Hepatocyte (in vitro differentiated cells): Measurements from ENCODE around the gene PHF21B. TPM values are rescaled to one million over a fixed set of nuclear protein-coding genes. Genes with fewer than 3 reads are reported as not detected.

ENCODE experiments used
- DNase-seq: peaks from one replicate; pipeline ENCODE4 v3.0.0-alpha.2; 2016; ENCODE audit warnings: low spot score
- H2AFZ ChIP-seq: fragments of 200-600 bp; sonication (generic); 2 replicates; pipeline ENCODE4 v1.6.0; 2016; ENCODE audit warnings: antibody characterized with exemption, mild to moderate bottlenecking
- H3K27ac ChIP-seq: fragments of 200-600 bp; sonication (generic); 2 replicates; pipeline ENCODE4 v1.5.1; 2016; ENCODE audit warnings: mild to moderate bottlenecking
- H3K27me3 ChIP-seq: fragments of 200-600 bp; sonication (generic); 2 replicates; pipeline ENCODE4 v1.6.1; 2016
- H3K36me3 ChIP-seq: fragments of 200-600 bp; sonication (generic); replicated peaks from 2 replicates; pipeline ENCODE4 v1.5.1; 2016; ENCODE audit warnings: low read depth; ENCODE audit not compliant: insufficient read depth
- H3K4me1 ChIP-seq: fragments of 200-600 bp; sonication (generic); 2 replicates; pipeline ENCODE4 v1.5.1; 2016; ENCODE audit warnings: mild to moderate bottlenecking, moderate library complexity; ENCODE audit not compliant: insufficient read depth
- H3K4me2 ChIP-seq: fragments of 200-600 bp; sonication (generic); 2 replicates; pipeline ENCODE4 v1.6.0; 2016
- H3K4me3 ChIP-seq: fragments of 200-600 bp; sonication (generic); 2 replicates; pipeline ENCODE4 v1.5.1; 2016; ENCODE audit warnings: mild to moderate bottlenecking
- H3K79me2 ChIP-seq: fragments of 200-600 bp; sonication (generic); 2 replicates; pipeline ENCODE4 v1.6.0; 2017; ENCODE audit warnings: mild to moderate bottlenecking
- H3K9me2 ChIP-seq: fragments of 200-600 bp; sonication (generic); replicated peaks from 2 replicates; pipeline ENCODE4 v1.6.0; 2017; ENCODE audit warnings: mild to moderate bottlenecking; ENCODE audit not compliant: insufficient read depth
- H3K9me3 ChIP-seq: fragments of 200-600 bp; sonication (generic); 2 replicates; pipeline ENCODE4 v1.5.1; 2016; ENCODE audit warnings: low read depth, mild to moderate bottlenecking
- H4K20me1 ChIP-seq: fragments of 200-600 bp; sonication (generic); 2 replicates; pipeline ENCODE4 v1.6.0; 2016; ENCODE audit warnings: mild to moderate bottlenecking; ENCODE audit not compliant: insufficient read depth, poor library complexity, severe bottlenecking
- EZH2 ChIP-seq: fragments of 200-600 bp; sonication (generic); IDR thresholded peaks from 2 replicates; pipeline ENCODE4 v1.6.1; 2016; ENCODE audit warnings: antibody characterized with exemption, mild to moderate bottlenecking, borderline replicate concordance
- EZH2phosphoT487 ChIP-seq: fragments of 200-600 bp; sonication (generic); IDR thresholded peaks from one replicate; pipeline ENCODE4 v1.6.1; 2018; ENCODE audit warnings: antibody characterized with exemption, mild to moderate bottlenecking, low read depth, moderate library complexity; ENCODE audit not compliant: unreplicated experiment, severe bottlenecking
- WGBS: methylation state at CpG from one replicate; pipeline ENCODE4 v1.1.6; 2016; ENCODE audit warnings: low lambda C conversion rate; ENCODE audit errors: missing lambda C conversion rate; 5-methylcytosine and 5-hydroxymethylcytosine counted together
- polyA plus RNA-seq: library from polyadenylated mRNA; unstranded; fragments of >200 nt; fragmentation: Nextera tagmentation; extraction: Ambion mirVana; gene quantifications from 2 replicates; pipeline ENCODE4 v1.2.1, GENCODE V29; 2016
- total RNA-seq: library from RNA; depleted of rRNA; stranded (reverse); fragments of >200 nt; gene quantifications from 2 replicates; pipeline ENCODE4 v1.2.3, GENCODE V29; 2014
- TF ChIP-seq, protein P1 (sequence below): fragments of 200-600 bp; sonication (generic); IDR thresholded peaks from 2 replicates; pipeline ENCODE4 v1.5.1; 2016; ENCODE audit warnings: antibody characterized with exemption, mild to moderate bottlenecking; ENCODE audit not compliant: poor library complexity

Gene PHF21B
- total and polyA plus RNA-seq, 2 experiments from 2014 or later: 0.86 to 1.9 TPM

DNA sequence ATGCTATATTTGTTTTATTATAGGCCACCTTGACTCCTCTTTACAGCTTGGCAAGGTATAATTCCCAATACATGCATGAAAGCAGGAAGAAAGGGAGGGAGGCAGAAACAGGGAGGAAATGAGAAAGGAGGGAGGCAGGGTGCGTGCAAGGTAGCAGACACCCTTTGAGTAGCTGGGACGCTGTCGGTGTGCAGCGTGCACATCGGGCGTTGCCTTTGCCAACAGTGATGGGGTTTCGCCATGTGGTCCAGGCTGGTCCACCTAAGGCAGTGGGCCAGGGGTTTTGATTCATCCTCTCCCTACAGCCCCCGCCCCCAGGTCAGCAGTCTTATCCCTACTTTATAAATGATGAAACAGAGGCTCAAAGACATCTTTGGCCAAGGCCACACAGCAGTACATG is 25.0 kb upstream of the PHF21B start:
- H3K27ac ChIP-seq: no peak overlapping the region
- H3K36me3 ChIP-seq: no peaks in the 10 kb centered on the region
- H3K9me2 ChIP-seq: no peaks in the 10 kb centered on the region
- no peak overlapping the region for H2AFZ ChIP-seq
- no peak for DNase-seq
- 93% methylated on average over 8 of the region's 8 CpGs for WGBS
- H3K9me3 ChIP-seq: no peaks in the 10 kb centered on the region
- TF ChIP-seq EZH2phosphoT487 (no peak), EZH2 (no peak)
- TF ChIP-seq, protein P1, sequence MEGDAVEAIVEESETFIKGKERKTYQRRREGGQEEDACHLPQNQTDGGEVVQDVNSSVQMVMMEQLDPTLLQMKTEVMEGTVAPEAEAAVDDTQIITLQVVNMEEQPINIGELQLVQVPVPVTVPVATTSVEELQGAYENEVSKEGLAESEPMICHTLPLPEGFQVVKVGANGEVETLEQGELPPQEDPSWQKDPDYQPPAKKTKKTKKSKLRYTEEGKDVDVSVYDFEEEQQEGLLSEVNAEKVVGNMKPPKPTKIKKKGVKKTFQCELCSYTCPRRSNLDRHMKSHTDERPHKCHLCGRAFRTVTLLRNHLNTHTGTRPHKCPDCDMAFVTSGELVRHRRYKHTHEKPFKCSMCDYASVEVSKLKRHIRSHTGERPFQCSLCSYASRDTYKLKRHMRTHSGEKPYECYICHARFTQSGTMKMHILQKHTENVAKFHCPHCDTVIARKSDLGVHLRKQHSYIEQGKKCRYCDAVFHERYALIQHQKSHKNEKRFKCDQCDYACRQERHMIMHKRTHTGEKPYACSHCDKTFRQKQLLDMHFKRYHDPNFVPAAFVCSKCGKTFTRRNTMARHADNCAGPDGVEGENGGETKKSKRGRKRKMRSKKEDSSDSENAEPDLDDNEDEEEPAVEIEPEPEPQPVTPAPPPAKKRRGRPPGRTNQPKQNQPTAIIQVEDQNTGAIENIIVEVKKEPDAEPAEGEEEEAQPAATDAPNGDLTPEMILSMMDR: no peak
- peaks cover 8% of the 10 kb centered on the region for H3K27me3 ChIP-seq
- no peak overlapping the region for H3K4me3 ChIP-seq
- H3K4me2 ChIP-seq: no peak overlapping the region
- H4K20me1 ChIP-seq: no peaks in the 10 kb centered on the region
- H3K79me2 ChIP-seq: no peaks in the 10 kb centered on the region
- H3K4me1 ChIP-seq: no peaks in the 10 kb centered on the region

DNA sequence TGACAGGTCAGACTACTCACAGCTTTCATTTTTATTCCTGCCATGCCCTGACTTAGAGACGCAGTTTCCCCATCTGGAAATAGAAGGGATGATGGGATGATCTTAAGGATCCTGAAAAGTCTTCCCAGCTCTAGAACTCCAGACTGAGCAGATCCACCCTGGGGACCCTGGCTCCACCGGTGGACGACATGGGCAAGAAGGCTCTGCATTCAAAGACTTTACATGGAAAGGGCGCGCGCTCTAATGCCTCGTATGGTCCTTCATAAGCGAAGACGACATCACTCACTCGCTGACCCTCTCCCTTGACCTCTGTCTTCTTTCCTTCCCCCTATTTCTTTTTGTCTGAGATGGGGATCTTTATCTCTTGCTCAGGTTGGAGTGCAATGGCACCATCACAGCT is 24.4 kb upstream of the PHF21B start:
- H3K27me3 ChIP-seq: peaks cover 8% of the 10 kb centered on the region

DNA sequence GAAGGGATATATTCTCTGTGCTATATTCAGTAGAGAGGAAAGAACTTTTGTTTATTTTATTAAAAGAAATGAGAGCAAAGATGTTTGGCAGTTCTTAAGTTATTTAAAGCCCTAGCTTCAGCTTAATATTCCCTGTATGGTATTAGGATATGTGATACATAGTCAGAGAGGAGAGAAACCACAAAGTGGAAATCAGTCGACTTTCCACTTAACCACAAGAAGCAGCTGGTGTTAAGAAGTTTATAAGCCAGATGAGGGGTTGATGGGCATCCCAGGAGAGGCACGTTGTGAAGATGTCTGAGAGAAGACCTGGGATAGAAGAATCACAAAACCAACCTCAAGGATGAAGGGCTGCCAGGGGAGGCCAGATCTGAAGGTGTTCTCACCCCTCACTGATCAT is 23.3 kb upstream of the PHF21B start:
- Histone ChIP-seq H3K9me2 (no peaks in the 10 kb centered on the region), H3K79me2 (no peaks in the 10 kb centered on the region), H3K36me3 (no peaks in the 10 kb centered on the region), H3K4me2 (no peak overlapping the region), H3K27me3 (peaks cover 8% of the 10 kb centered on the region), H4K20me1 (no peaks in the 10 kb centered on the region), H3K4me3 (no peak overlapping the region), H3K4me1 (no peaks in the 10 kb centered on the region), H3K9me3 (no peaks in the 10 kb centered on the region), H2AFZ (no peak overlapping the region), H3K27ac (no peak overlapping the region)
- no peak for TF ChIP-seq EZH2phosphoT487
- TF ChIP-seq, protein P1: no peak
- WGBS: 64% methylated on average over 2 of the region's 2 CpGs
- DNase-seq: no peak

More for the DNA sequence above, 24.4 kb upstream of the PHF21B start:
- no peak overlapping the region for H3K4me3 ChIP-seq
- no peak overlapping the region for H2AFZ ChIP-seq
- H3K4me2 ChIP-seq: no peak overlapping the region
- no peaks in the 10 kb centered on the region for H3K9me3 ChIP-seq
- H4K20me1 ChIP-seq: no peaks in the 10 kb centered on the region
- H3K36me3 ChIP-seq: no peaks in the 10 kb centered on the region
- H3K79me2 ChIP-seq: no peaks in the 10 kb centered on the region
- H3K4me1 ChIP-seq: no peaks in the 10 kb centered on the region
- TF ChIP-seq, protein P1: no peak
- TF ChIP-seq EZH2: no peak
- no peak for TF ChIP-seq EZH2phosphoT487
- no peaks in the 10 kb centered on the region for H3K9me2 ChIP-seq
- no peak overlapping the region for H3K27ac ChIP-seq
- WGBS: 89% methylated on average over 10 of the region's 10 CpGs
- DNase-seq: no peak

DNA sequence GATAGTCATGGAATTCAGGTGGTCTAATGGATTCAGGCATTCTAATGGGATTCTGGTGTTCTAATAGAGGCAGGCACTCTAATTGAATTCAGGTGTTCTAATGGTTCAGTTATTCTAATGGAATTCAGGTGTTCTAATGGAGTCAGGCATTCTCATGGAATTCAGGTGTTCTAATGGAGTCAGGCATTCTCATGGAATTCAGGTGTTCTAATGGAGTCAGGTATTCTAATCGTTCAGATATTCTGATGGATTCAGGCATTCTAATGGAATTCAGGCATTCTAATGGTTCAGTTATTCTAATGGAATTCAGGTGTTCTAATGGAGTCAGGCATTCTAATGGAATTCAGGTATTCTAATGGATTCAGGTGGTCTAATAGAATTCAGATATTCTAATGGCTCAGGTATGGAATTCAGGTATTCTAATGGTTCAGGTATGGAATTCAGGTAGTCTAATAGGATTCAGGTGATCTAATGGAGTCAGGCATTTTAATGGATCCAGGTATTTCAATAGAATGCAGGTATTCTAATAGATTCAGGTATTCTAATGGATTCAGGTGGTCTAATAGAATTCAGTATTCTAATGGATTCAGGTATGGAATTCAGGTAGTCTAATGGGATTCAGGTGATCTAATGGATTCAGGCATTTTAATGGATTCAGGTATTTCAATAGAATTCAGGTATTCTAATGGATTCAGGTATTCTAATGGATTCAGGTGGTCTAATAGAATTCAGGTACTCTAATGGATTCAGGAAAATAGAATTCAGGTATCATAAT is 22.0 kb upstream of the PHF21B start:
- TF ChIP-seq, protein P1: no peak
- TF ChIP-seq EZH2 (no peak), EZH2phosphoT487 (no peak)
- no peak overlapping the region for H2AFZ ChIP-seq
- H3K36me3 ChIP-seq: no peaks in the 10 kb centered on the region
- no peaks in the 10 kb centered on the region for H3K79me2 ChIP-seq
- H3K27ac ChIP-seq: no peak overlapping the region
- H3K4me1 ChIP-seq: no peaks in the 10 kb centered on the region
- no peak overlapping the region for H3K4me3 ChIP-seq
- no peaks in the 10 kb centered on the region for H4K20me1 ChIP-seq
- no peaks in the 10 kb centered on the region for H3K9me2 ChIP-seq
- WGBS: 81% methylated on average over 1 of the region's 1 CpG
- H3K9me3 ChIP-seq: no peaks in the 10 kb centered on the region
- H3K4me2 ChIP-seq: no peak overlapping the region
- H3K27me3 ChIP-seq: peaks cover 8% of the 10 kb centered on the region
- DNase-seq: no peak
